GM21529 (cell line): Measurements from ENCODE around the gene MPRIP.

Experiments
- ATAC-seq: cut with Tn5 transposase; IDR thresholded peaks from one replicate; pipeline ENCODE4 v1.9.1; 2021; ENCODE audit not compliant: unreplicated experiment

Gene MPRIP

GRCh38 chr17:17161121-17161520 is 118.9 kb downstream of the MPRIP start:
- no peak for ATAC-seq

GRCh38 chr17:17161759-17162158 is 119.5 kb downstream of the MPRIP start:
- no peak for ATAC-seq

- ATAC-seq, result no peak
Observed at GRCh38 chr17:17164156-17164555, 121.9 kb downstream of the MPRIP start.

GRCh38 chr17:17164676-17165075 is 122.4 kb downstream of the MPRIP start:
- ATAC-seq, result no peak

- ATAC-seq, result no peak
Observed at GRCh38 chr17:17165666-17166308, 123.5 kb downstream of the MPRIP start.

GRCh38 chr17:17166446-17166845 is 124.2 kb downstream of the MPRIP start:
- no peak for ATAC-seq

- ATAC-seq, result no peak
Observed at GRCh38 chr17:17167356-17167755, 125.1 kb downstream of the MPRIP start.

GRCh38 chr17:17167986-17168385 is 125.7 kb downstream of the MPRIP start:
- no peak for ATAC-seq

- ATAC-seq, result no peak
Observed at GRCh38 chr17:17168401-17168800, 126.1 kb downstream of the MPRIP start.

- ATAC-seq, result no peak
Observed at GRCh38 chr17:17169396-17169795, 127.1 kb downstream of the MPRIP start.

GRCh38 chr17:17170346-17170985 is 128.2 kb downstream of the MPRIP start:
- ATAC-seq, result no peak

- ATAC-seq, result no peak
Observed at GRCh38 chr17:17171186-17171585, 128.9 kb downstream of the MPRIP start.

- no peak for ATAC-seq
Observed at GRCh38 chr17:17172001-17172939, 130.0 kb downstream of the MPRIP start.

- ATAC-seq, result no peak
Observed at GRCh38 chr17:17172990-17173389, 130.7 kb downstream of the MPRIP start.

- no peak for ATAC-seq
Observed at GRCh38 chr17:17173921-17174320, 131.7 kb downstream of the MPRIP start.

GRCh38 chr17:17175340-17175739 is 133.1 kb downstream of the MPRIP start:
- ATAC-seq, result no peak

- ATAC-seq, result no peak
Observed at GRCh38 chr17:17175917-17176316, 133.7 kb downstream of the MPRIP start.

- no peak for ATAC-seq
Observed at GRCh38 chr17:17176341-17176740, 134.1 kb downstream of the MPRIP start.

- no peak for ATAC-seq
Observed at GRCh38 chr17:17177176-17177575, 134.9 kb downstream of the MPRIP start.

- peak; percentile 64 for ATAC-seq
Observed at GRCh38 chr17:17179371-17179827, 137.1 kb downstream of the MPRIP start.

GRCh38 chr17:17180141-17180603 is 137.9 kb downstream of the MPRIP start:
- ATAC-seq, result no peak
